ENCODE data around the gene SRP72. TPM values are rescaled to one million over a fixed set of nuclear protein-coding genes. Genes with fewer than 3 reads are reported as not detected.

SRP72 gene
- polyA plus RNA-seq, 1 donor from 2014 or later = 57.0 TPM

DNA sequence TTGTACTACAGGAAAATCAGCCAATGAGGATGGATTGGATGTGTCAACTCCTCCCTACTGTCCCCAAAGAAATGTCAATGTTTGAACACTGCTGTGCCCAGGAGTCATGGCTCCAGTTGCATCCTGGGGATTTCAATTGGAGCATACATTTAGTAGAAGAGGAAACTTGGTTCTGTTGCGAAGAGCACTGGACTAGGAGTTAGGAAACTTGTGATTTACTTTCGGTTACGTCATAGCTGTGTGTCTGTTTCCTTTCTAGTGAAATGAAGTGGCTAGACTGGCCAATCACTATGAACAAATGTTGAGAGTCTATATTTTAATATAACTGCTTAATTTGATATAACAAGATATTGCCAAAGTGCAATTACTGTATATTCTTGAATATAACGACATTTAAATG, 73.4 kb downstream of the SRP72 start:
- Histone ChIP-seq H3K27me3 (ENCODE audit: insufficient read depth, low read depth, low read length) (no peaks in the 10 kb centered on the region), H4K20me1 (ENCODE audit: insufficient read depth) (no peaks in the 10 kb centered on the region), H3K9me2 (ENCODE audit: insufficient read depth, low read length) (no peaks in the 10 kb centered on the region), H2AFZ (ENCODE audit: low read depth, low read length) (no peak overlapping the region), H3K4me2 (ENCODE audit: low read length) (no peak overlapping the region), H3K4me3 (ENCODE audit: low read length) (no peak overlapping the region), H3K27ac (ENCODE audit: low read length) (no peak overlapping the region), H3K79me2 (replicated peaks; ENCODE audit: insufficient read depth, low read length) (no peaks in the 10 kb centered on the region), H3K9ac (ENCODE audit: low read length) (no peak overlapping the region), H3K9me3 (ENCODE audit: low read length) (no peaks in the 10 kb centered on the region), H3K36me3 (ENCODE audit: insufficient read depth, low read length) (no peaks in the 10 kb centered on the region), H3F3A (ENCODE audit: insufficient read depth, low read length, poor library complexity, severe bottlenecking) (no peaks in the 10 kb centered on the region)
- TF ChIP-seq EZH2 (IDR thresholded peaks at IDR 0.05; ENCODE audit: borderline replicate concordance, insufficient read depth, low read length, poor library complexity, severe bottlenecking) (no peak), TAF1 (IDR thresholded peaks at IDR 0.05; ENCODE audit: low read depth) (no peak), EP300 (conservative IDR thresholded peaks at IDR 0.05; ENCODE audit: poor library complexity, severe bottlenecking) (no peak), MXI1 (conservative IDR thresholded peaks at IDR 0.05; ENCODE audit: poor library complexity, severe bottlenecking) (no peak), RAD21 (conservative IDR thresholded peaks at IDR 0.05) (no peak), SMC3 (conservative IDR thresholded peaks at IDR 0.05; ENCODE audit: poor library complexity) (no peak), POLR2AphosphoS5 (IDR thresholded peaks at IDR 0.05) (no peak), CTCF (IDR thresholded peaks at IDR 0.05; ENCODE audit: poor library complexity, severe bottlenecking) (no peak)
- TF ChIP-seq, protein P1, sequence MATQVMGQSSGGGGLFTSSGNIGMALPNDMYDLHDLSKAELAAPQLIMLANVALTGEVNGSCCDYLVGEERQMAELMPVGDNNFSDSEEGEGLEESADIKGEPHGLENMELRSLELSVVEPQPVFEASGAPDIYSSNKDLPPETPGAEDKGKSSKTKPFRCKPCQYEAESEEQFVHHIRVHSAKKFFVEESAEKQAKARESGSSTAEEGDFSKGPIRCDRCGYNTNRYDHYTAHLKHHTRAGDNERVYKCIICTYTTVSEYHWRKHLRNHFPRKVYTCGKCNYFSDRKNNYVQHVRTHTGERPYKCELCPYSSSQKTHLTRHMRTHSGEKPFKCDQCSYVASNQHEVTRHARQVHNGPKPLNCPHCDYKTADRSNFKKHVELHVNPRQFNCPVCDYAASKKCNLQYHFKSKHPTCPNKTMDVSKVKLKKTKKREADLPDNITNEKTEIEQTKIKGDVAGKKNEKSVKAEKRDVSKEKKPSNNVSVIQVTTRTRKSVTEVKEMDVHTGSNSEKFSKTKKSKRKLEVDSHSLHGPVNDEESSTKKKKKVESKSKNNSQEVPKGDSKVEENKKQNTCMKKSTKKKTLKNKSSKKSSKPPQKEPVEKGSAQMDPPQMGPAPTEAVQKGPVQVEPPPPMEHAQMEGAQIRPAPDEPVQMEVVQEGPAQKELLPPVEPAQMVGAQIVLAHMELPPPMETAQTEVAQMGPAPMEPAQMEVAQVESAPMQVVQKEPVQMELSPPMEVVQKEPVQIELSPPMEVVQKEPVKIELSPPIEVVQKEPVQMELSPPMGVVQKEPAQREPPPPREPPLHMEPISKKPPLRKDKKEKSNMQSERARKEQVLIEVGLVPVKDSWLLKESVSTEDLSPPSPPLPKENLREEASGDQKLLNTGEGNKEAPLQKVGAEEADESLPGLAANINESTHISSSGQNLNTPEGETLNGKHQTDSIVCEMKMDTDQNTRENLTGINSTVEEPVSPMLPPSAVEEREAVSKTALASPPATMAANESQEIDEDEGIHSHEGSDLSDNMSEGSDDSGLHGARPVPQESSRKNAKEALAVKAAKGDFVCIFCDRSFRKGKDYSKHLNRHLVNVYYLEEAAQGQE (IDR thresholded peaks at IDR 0.05; ENCODE audit: borderline replicate concordance) = no peak

- Histone ChIP-seq H4K20me1 (ENCODE audit: insufficient read depth) (no peaks in the 10 kb centered on the region), H3K79me2 (replicated peaks; ENCODE audit: insufficient read depth, low read length) (no peaks in the 10 kb centered on the region), H3K27ac (ENCODE audit: low read length) (no peak overlapping the region), H3F3A (ENCODE audit: insufficient read depth, low read length, poor library complexity, severe bottlenecking) (no peaks in the 10 kb centered on the region), H3K36me3 (ENCODE audit: insufficient read depth, low read length) (no peaks in the 10 kb centered on the region), H3K27me3 (ENCODE audit: insufficient read depth, low read depth, low read length) (no peaks in the 10 kb centered on the region), H2AFZ (ENCODE audit: low read depth, low read length) (no peak overlapping the region), H3K9me2 (ENCODE audit: insufficient read depth, low read length) (no peaks in the 10 kb centered on the region), H3K4me3 (ENCODE audit: low read length) (peak overlapping the region; percentile 31), H3K9me3 (ENCODE audit: low read length) (no peaks in the 10 kb centered on the region), H3K9ac (ENCODE audit: low read length) (no peak overlapping the region), H3K4me2 (ENCODE audit: low read length) (no peak overlapping the region)
- TF ChIP-seq SMC3 (conservative IDR thresholded peaks at IDR 0.05; ENCODE audit: poor library complexity) = peak; percentile 61
- no peak for TF ChIP-seq EP300 (conservative IDR thresholded peaks at IDR 0.05; ENCODE audit: poor library complexity, severe bottlenecking)
- peak; percentile 22 for TF ChIP-seq MXI1 (conservative IDR thresholded peaks at IDR 0.05; ENCODE audit: poor library complexity, severe bottlenecking)
- no peak for TF ChIP-seq EZH2 (IDR thresholded peaks at IDR 0.05; ENCODE audit: borderline replicate concordance, insufficient read depth, low read length, poor library complexity, severe bottlenecking)
- peak; percentile 76 for TF ChIP-seq CTCF (IDR thresholded peaks at IDR 0.05; ENCODE audit: poor library complexity, severe bottlenecking)
- TF ChIP-seq, protein P1 (IDR thresholded peaks at IDR 0.05; ENCODE audit: borderline replicate concordance) = no peak
- TF ChIP-seq POLR2AphosphoS5 (IDR thresholded peaks at IDR 0.05) = no peak
- no peak for TF ChIP-seq TAF1 (IDR thresholded peaks at IDR 0.05; ENCODE audit: low read depth)
- peak; percentile 57 for TF ChIP-seq RAD21 (conservative IDR thresholded peaks at IDR 0.05)
These were observed 77.2 kb downstream of the SRP72 start for GRCh38 chr4:56544573-56545131.

Data from neural cell (in vitro differentiated cells).